GM23248 (cell line): ENCODE results near the gene TRERF1.

Experiments used
- EZH2 ChIP-seq: fragments of 200-600 bp; sonication (generic); IDR thresholded peaks from 2 replicates; pipeline ENCODE4 v1.6.1; 2018; ENCODE audit warnings: antibody characterized with exemption, mild to moderate bottlenecking; ENCODE audit not compliant: insufficient read depth, poor library complexity, severe bottlenecking
- EZH2phosphoT487 ChIP-seq: fragments of 200-600 bp; sonication (generic); IDR thresholded peaks from 2 replicates; pipeline ENCODE4 v1.6.1; 2018; ENCODE audit warnings: antibody characterized with exemption, moderate library complexity, mild to moderate bottlenecking, low read depth; ENCODE audit not compliant: insufficient read depth

- TF ChIP-seq EZH2 (no peak), EZH2phosphoT487 (no peak)
Observed at GRCh38 chr6:42266538-42266937, 185.2 kb downstream of the TRERF1 start.
